Measurements from ENCODE around the gene DBI.
"Not testable (repeated sequence)": the region's sequence is repeated elsewhere in the genome, so short reads cannot be mapped to it uniquely, and the experiment has no call there.

The DBI gene

DNA sequence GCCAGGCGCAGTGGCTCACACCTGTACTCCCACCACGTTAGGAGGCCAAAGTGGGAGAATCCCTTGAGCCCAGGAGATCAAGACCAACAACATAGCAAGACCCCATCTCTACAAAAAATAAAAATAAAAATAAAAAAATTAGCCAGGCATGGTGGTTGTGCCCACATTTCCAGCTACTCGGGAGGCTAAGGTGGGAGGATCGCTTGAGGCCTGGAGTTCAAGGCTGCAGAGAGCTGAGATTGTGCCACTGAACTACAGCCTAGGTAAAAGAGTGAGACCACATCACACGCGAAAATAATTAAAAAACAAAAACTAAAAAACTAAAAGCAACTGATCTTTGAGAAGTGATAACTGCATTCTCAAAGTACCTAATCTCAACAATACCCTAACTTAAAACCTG lies 2.0 kb upstream of the DBI start:
- no peak for DNase-seq (ENCODE audit: low read depth in 2 of 2, low spot score in 1 of 2)

DNA sequence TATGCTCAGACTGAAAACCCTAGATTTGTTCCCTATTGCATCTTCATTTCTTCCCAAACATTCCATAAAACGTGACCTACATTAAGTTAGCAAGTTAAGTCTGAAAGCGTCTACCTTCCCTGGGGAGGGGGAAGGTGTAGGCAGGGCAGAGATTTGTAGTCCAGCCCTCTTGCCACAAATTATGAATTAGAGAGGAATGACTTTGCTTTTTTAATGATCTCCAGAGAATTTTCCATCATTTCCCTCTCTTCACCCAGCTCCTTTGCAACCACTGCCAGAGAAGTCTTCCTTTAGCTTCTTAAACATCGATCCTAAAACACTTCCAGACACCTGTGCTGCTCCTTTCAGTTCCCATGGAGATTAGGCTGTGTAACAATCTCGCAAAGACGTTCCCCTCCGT lies 1.3 kb upstream of the DBI start:
- no peak for DNase-seq (ENCODE audit: low read depth in 2 of 2, low spot score in 1 of 2)

- no peak for DNase-seq (ENCODE audit: low read depth in 2 of 2, low spot score in 1 of 2)
These were observed 572 bp upstream of the DBI start for GRCh38 chr2:119366161-119366648.

- DNase-seq (ENCODE audit: low read depth in 2 of 2, low spot score in 1 of 2): peak in 1 of 2 donors; percentile 15
These were observed 809 bp downstream of the DBI start for GRCh38 chr2:119367472-119368099.

GRCh38 chr2:119369845-119370244 lies 3.1 kb downstream of the DBI start:
- DNase-seq (ENCODE audit: low read depth in 2 of 2, low spot score in 1 of 2): no peak

- DNase-seq (ENCODE audit: low read depth in 2 of 2, low spot score in 1 of 2): no peak
These were observed 4.3 kb downstream of the DBI start for GRCh38 chr2:119371111-119371510.

- no peak for DNase-seq (ENCODE audit: low read depth in 2 of 2, low spot score in 1 of 2)
These were observed 6.2 kb downstream of the DBI start for GRCh38 chr2:119372778-119373568.

DNA sequence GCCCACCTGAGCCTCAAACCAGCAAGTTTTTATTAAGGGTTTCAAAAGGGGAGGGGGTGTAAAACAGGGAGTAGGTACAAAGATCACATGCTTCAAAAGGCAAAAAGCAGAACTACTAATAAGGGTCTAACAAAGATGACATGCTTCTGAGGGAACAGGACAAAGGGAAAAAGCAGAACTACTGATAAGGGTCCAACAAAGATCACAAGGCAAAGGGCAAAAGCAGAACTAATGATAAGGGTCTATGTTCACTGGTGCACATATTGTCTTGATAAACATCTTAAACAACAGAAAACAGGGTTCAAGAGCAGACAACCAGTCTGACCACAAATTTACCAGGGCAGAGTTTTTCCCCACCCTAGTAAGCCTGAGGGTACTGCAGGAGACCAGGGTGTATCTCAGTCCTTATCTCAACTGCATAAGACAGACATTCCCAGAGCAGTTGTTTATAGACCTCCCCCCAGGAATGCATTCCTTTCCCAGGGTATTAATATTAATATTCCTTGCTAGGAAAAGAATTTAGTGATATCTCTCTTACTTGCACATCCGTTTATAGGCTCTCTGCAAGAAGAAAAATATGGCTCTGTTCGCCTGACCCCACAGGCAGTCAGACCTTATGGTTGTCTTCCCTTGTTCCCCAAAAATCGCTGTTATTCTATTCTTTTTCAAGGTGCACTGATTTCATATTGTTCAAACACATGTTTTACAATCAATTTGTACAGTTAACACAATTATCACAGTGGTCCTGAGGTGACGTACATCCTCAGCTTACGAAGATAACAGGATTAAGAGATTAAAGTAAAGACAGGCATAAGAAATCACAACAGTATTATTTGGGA lies 7.3 kb downstream of the DBI start:
- DNase-seq (ENCODE audit: low read depth in 2 of 2, low spot score in 1 of 2): not testable (repeated sequence)

GRCh38 chr2:119376406-119376805 lies 9.6 kb downstream of the DBI start:
- DNase-seq (ENCODE audit: low read depth in 2 of 2, low spot score in 1 of 2): not testable (repeated sequence)

- no peak for DNase-seq (ENCODE audit: low read depth in 2 of 2, low spot score in 1 of 2)
These were observed 10.0 kb downstream of the DBI start for GRCh38 chr2:119376810-119377209.

- DNase-seq (ENCODE audit: low read depth in 2 of 2, low spot score in 1 of 2): no peak
These were observed 10.7 kb downstream of the DBI start for GRCh38 chr2:119377294-119377992.

DNA sequence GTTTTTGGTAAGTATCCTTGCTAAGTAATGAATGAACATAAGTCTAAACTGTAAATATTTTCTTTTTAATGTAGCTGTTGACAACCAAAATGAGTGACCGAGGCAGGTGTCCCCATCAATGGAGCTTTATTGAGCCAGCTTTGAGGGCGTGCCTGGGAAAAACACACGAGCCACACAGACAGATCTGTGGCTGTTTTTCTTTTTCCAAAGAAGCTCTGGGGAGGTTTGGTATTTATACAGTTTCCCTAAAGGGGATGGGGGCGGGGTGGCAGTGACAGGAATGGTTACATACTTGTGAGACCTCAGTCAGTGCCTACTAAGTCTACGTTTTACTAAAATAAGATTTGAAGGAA lies 11.2 kb downstream of the DBI start:
- DNase-seq (ENCODE audit: low read depth in 2 of 2, low spot score in 1 of 2): no peak

- DNase-seq (ENCODE audit: low read depth in 2 of 2, low spot score in 1 of 2): no peak
These were observed 11.8 kb downstream of the DBI start for GRCh38 chr2:119378566-119378965.

- no peak for DNase-seq (ENCODE audit: low read depth in 2 of 2, low spot score in 1 of 2)
These were observed 16.8 kb downstream of the DBI start for GRCh38 chr2:119383410-119384140.

- no peak for DNase-seq (ENCODE audit: low read depth in 2 of 2, low spot score in 1 of 2)
These were observed 18.2 kb downstream of the DBI start for GRCh38 chr2:119384971-119385370.

GRCh38 chr2:119385466-119385865 lies 18.7 kb downstream of the DBI start:
- no peak for DNase-seq (ENCODE audit: low read depth in 2 of 2, low spot score in 1 of 2)

DNA sequence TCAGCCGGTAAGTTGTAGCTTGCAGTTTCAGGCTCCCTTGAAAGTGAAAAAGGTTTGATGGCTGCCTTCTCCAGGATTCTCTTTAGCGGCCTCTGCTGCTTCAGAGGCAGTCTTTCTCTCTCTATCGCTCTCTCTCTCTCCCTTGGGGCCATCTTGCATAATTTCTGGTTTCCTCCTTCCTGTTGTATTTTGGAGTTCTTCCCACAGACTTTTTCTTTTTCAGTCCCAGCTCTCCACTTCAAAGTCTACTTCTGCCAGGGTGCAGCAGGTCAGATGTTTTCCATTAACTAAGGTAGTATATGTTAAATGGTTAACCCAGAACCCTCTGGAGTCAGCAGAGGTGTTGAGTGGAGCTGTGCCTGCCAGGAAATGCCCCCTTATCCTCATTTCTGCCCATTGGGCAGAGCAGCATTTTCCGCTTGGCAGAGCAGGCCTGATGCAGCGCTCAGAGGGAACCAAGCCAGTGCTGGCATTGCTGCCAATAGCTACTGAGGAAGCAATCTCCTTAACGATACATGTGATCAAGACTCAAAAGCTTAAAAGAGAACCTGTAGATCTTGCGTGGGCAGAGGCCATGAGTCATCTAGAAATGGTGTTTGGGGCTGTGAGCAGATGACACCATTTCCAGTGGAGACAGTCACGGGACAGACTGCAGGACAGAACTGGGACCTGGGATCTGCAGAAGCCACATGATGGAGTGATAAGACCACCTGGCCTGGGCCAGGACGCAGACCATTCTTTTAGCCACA lies 20.8 kb downstream of the DBI start:
- DNase-seq (ENCODE audit: low read depth in 2 of 2, low spot score in 1 of 2): no peak

GRCh38 chr2:119389615-119390306 lies 23.0 kb downstream of the DBI start:
- no peak for DNase-seq (ENCODE audit: low read depth in 2 of 2, low spot score in 1 of 2)
